IMR-90 (cell line): ENCODE data around the gene SCTR. TPM values are rescaled to one million over a fixed set of nuclear protein-coding genes. Genes with fewer than 3 reads are reported as not detected.

Experiments used
- ATAC-seq: fragments of 200-7000 bp; cut with Tn5 transposase; 2 replicates; pipeline ENCODE4 v1.9.1; 2020; ENCODE audit warnings: low read depth, mild to moderate bottlenecking, moderate library complexity
- BruUV-seq: library from RNA; stranded (reverse); fragments of 400-500 nt; replicated peaks from 2 replicates; lab custom pipeline; 2021; lab: Mats Ljungman, UMichigan
- CTCF ChIA-PET: fragments of 300-600 bp; formaldehyde crosslinking; extraction: SDS; loops from one replicate; lab custom pipeline; 2021; ENCODE audit warnings: antibody characterized with exemption; lab: Yijun Ruan, JAX
- POLR2A ChIA-PET: fragments of 300-600 bp; sonication (Branson Sonifier 250); formaldehyde crosslinking; loops from one replicate; lab custom pipeline; 2022; ENCODE audit warnings: antibody characterized with exemption; ENCODE audit not compliant: unreplicated experiment; lab: Charles Lee
- DNase-seq: peaks from one replicate; pipeline ENCODE4 v3.0.0; 2013
- H2AFZ ChIP-seq: replicated peaks from 2 replicates; pipeline ENCODE3; 2013; ENCODE audit warnings: low read length, mild to moderate bottlenecking; ENCODE audit not compliant: poor library complexity
- H2AK5ac ChIP-seq: 2 replicates; pipeline ENCODE4 v1.6.1; 2013; ENCODE audit warnings: low read depth, low read length, inconsistent platforms
- H2AK9ac ChIP-seq: replicated peaks from 2 replicates; pipeline ENCODE3; 2013; ENCODE audit warnings: mild to moderate bottlenecking, low read depth, low read length, moderate library complexity; ENCODE audit not compliant: poor library complexity
- H2BK120ac ChIP-seq: 2 replicates; pipeline ENCODE4 v1.6.1; 2013; ENCODE audit warnings: low read depth, low read length, inconsistent platforms
- H2BK15ac ChIP-seq: 3 replicates; pipeline ENCODE4 v1.6.1; 2013; ENCODE audit warnings: low read depth, low read length, inconsistent platforms
- H2BK20ac ChIP-seq: 2 replicates; pipeline ENCODE4 v1.6.1; 2013; ENCODE audit warnings: low read depth, mild to moderate bottlenecking, inconsistent platforms, low read length, moderate library complexity
- H2BK5ac ChIP-seq: 2 replicates; pipeline ENCODE4 v1.6.1; 2013; ENCODE audit warnings: mild to moderate bottlenecking, low read depth, low read length, inconsistent platforms; ENCODE audit not compliant: poor library complexity, severe bottlenecking
- H3K14ac ChIP-seq: replicated peaks from 2 replicates; pipeline ENCODE4 v1.6.1; 2013; ENCODE audit warnings: low read depth, low read length, inconsistent platforms
- H3K18ac ChIP-seq: 2 replicates; pipeline ENCODE4 v1.6.1; 2013; ENCODE audit warnings: low read depth, low read length, control low read depth
- H3K23ac ChIP-seq: 2 replicates; pipeline ENCODE4 v1.6.1; 2013; ENCODE audit warnings: low read depth, low read length, inconsistent platforms
- H3K27ac ChIP-seq: 2 replicates; pipeline ENCODE4 v1.5.1; 2013; ENCODE audit warnings: mild to moderate bottlenecking, control low read depth, low read length; ENCODE audit not compliant: insufficient read depth
- H3K27me3 ChIP-seq: 2 replicates; pipeline ENCODE4 v1.6.1; 2013; ENCODE audit warnings: low read length; ENCODE audit not compliant: control insufficient read depth, insufficient read depth
- H3K36me3 ChIP-seq: 2 replicates; pipeline ENCODE4 v1.6.1; 2013; ENCODE audit warnings: low read length, mixed read lengths; ENCODE audit not compliant: control insufficient read depth, insufficient read depth
- H3K4ac ChIP-seq: 2 replicates; pipeline ENCODE4 v1.6.1; 2013; ENCODE audit warnings: low read depth, low read length, inconsistent platforms
- H3K4me1 ChIP-seq: 2 replicates; pipeline ENCODE4 v1.6.1; 2013; ENCODE audit warnings: low read length, mixed read lengths; ENCODE audit not compliant: control insufficient read depth, insufficient read depth
- H3K4me2 ChIP-seq: 2 replicates; pipeline ENCODE4 v1.6.1; 2013; ENCODE audit warnings: low read depth, mild to moderate bottlenecking, control low read depth, low read length, moderate library complexity
- H3K4me3 ChIP-seq: 2 replicates; pipeline ENCODE4 v1.5.1; 2013; ENCODE audit warnings: low read depth, mild to moderate bottlenecking, control low read depth, low read length, moderate library complexity; ENCODE audit not compliant: insufficient read depth
- H3K56ac ChIP-seq: 2 replicates; pipeline ENCODE4 v1.6.1; 2013; ENCODE audit warnings: low read length, inconsistent platforms; ENCODE audit not compliant: insufficient read depth; ENCODE audit errors: extremely low read depth
- H3K79me1 ChIP-seq, 2 experiments: 2 replicates each; pipeline ENCODE4 v1.6.1; 2013; ENCODE audit warnings: low read length in 2 of 2, inconsistent platforms in 1 of 2, low read depth in 1 of 2
- H3K9ac ChIP-seq: 2 replicates; pipeline ENCODE4 v1.6.1; 2013; ENCODE audit warnings: low read depth, low read length, control low read depth
- H3K9me1 ChIP-seq: 2 replicates; pipeline ENCODE4 v1.6.1; 2013; ENCODE audit warnings: low read length, inconsistent platforms; ENCODE audit not compliant: insufficient read depth
- H3K9me3 ChIP-seq: 2 replicates; pipeline ENCODE4 v1.6.1; 2013; ENCODE audit warnings: low read length; ENCODE audit not compliant: control insufficient read depth, insufficient read depth
- H4K20me1 ChIP-seq: 2 replicates; pipeline ENCODE4 v1.6.1; 2013; ENCODE audit warnings: low read length, inconsistent platforms; ENCODE audit not compliant: insufficient read depth
- H4K5ac ChIP-seq: 2 replicates; pipeline ENCODE4 v1.6.1; 2013; ENCODE audit warnings: mild to moderate bottlenecking, low read depth, low read length, control low read depth
- H4K8ac ChIP-seq, 2 experiments: 2 replicates each; pipeline ENCODE4 v1.6.1; 2013; ENCODE audit warnings: low read depth in 2 of 2, low read length in 2 of 2, control low read depth in 1 of 2, inconsistent platforms in 1 of 2
- H4K91ac ChIP-seq: 2 replicates; pipeline ENCODE4 v1.6.1; 2013; ENCODE audit warnings: low read depth, low read length, inconsistent platforms; ENCODE audit not compliant: insufficient read depth
- CHD1 ChIP-seq: IDR thresholded peaks from 2 replicates; pipeline ENCODE4 v1.6.1; 2012; ENCODE audit warnings: low read depth, low read length, improper control_type of control experiment
- ELK1 ChIP-seq: fragments of 150-350 bp; IDR thresholded peaks from 2 replicates; pipeline ENCODE4 v1.6.1; 2016; ENCODE audit warnings: low read depth, mild to moderate bottlenecking, low read length, moderate library complexity, borderline replicate concordance
- MAFK ChIP-seq: IDR thresholded peaks from 2 replicates; pipeline ENCODE4 v1.6.1; 2012; ENCODE audit warnings: low read depth, low read length, improper control_type of control experiment
- POLR2A ChIP-seq: IDR thresholded peaks from 2 replicates; pipeline ENCODE4 v1.6.1; 2012; ENCODE audit warnings: mild to moderate bottlenecking, low read depth, low read length
- SMC3 ChIP-seq: fragments of 150-350 bp; IDR thresholded peaks from 2 replicates; pipeline ENCODE4 v1.6.1; 2016; ENCODE audit warnings: low read depth, mild to moderate bottlenecking, antibody characterized with exemption, low read length, moderate library complexity
- WGBS, 2 experiments: methylation state at CpG; one replicate each; pipeline versions ENCODE4 v1.1.5 to v1.1.7; 2013; ENCODE audit warnings: missing lambda C conversion rate in 2 of 2; ENCODE audit not compliant: insufficient read length in 1 of 2; ENCODE audit errors: extremely low coverage in 2 of 2; 5-methylcytosine and 5-hydroxymethylcytosine counted together
- dilution Hi-C: fragments of 300-500 bp; cut with HindIII; formaldehyde crosslinking; loops from one replicate; pipeline ENCODE4 v1.14.3; 2018; ENCODE audit warnings: low sequenced_read_pairs; ENCODE audit not compliant: unreplicated experiment
- in situ Hi-C: fragments of 300-500 bp; cut with MboI; formaldehyde crosslinking; loops from 3 replicates; pipeline ENCODE4 v1.14.3; 2019; ENCODE audit warnings: low sequenced_read_pairs, inconsistent platforms, mixed read lengths
- intact Hi-C: fragments of 100-400 bp; cut with micrococcal nuclease; formaldehyde crosslinking; loops from 2 replicates; pipeline ENCODE4 v1.10.0; 2022
- polyA plus RNA-seq, 3 experiments: library from polyadenylated mRNA; depleted of rRNA; stranded (reverse); fragments of >200 nt; gene quantifications; 2 replicates each; pipeline ENCODE4 v1.2.3, GENCODE V29; 2012; ENCODE audit warnings: low replicate concordance in 1 of 3
- total RNA-seq: library from RNA; depleted of rRNA; stranded (reverse); fragments of >200 nt; gene quantifications from 2 replicates; pipeline ENCODE4 v1.2.3, GENCODE V29; 2012; rRNA removed

Gene SCTR
- total and polyA plus RNA-seq, 2 of the 4 experiments (the other 2 are of a cell fraction), result not detected

- H4K91ac ChIP-seq, result no peak overlapping the region
- intact Hi-C loops, result no loop called here
- H2BK120ac ChIP-seq, result no peak overlapping the region
- H3K27ac ChIP-seq, result no peak overlapping the region
- ATAC-seq (no peak), DNase-seq (no peak)
- no peak overlapping the region for H2AK9ac ChIP-seq
- no TSS peak for BruUV-seq
- no peaks in the 10 kb centered on the region for H3K9me1 ChIP-seq
- H3K23ac ChIP-seq, result no peak overlapping the region
- H3K27me3 ChIP-seq, result peaks cover 3% of the 10 kb centered on the region
- no peak overlapping the region for H3K4ac ChIP-seq
- no peak overlapping the region for H3K4me3 ChIP-seq
- no peaks in the 10 kb centered on the region for H3K9me3 ChIP-seq
- no CpG with 5 or more reads among the region's 3 CpGs for WGBS, 2 experiments
- TF ChIP-seq CHD1 (no peak), MAFK (no peak), SMC3 (no peak), ELK1 (no peak), POLR2A (no peak)
- no peak overlapping the region for H2BK20ac ChIP-seq
- dilution Hi-C loops, result no loop called here
- no peak overlapping the region for H2BK15ac ChIP-seq
- no peak overlapping the region for H3K9ac ChIP-seq
- no peaks in the 10 kb centered on the region for H4K20me1 ChIP-seq
- H3K4me1 ChIP-seq, result no peaks in the 10 kb centered on the region
- H3K18ac ChIP-seq, result no peak overlapping the region
- no peak overlapping the region for H2BK5ac ChIP-seq
- no peaks in the 10 kb centered on the region for H3K79me1 ChIP-seq
- in situ Hi-C loops, result no loop called here
- H3K14ac ChIP-seq, result no peak overlapping the region
- H4K8ac ChIP-seq, result no peak overlapping the region
- CTCF ChIA-PET, result no interaction called here
- POLR2A ChIA-PET, result no interaction called here
- H3K4me2 ChIP-seq, result no peak overlapping the region
- no peak overlapping the region for H2AFZ ChIP-seq
- no peak overlapping the region for H3K56ac ChIP-seq
- no peak overlapping the region for H4K5ac ChIP-seq
- H3K36me3 ChIP-seq, result no peaks in the 10 kb centered on the region
- no peak overlapping the region for H2AK5ac ChIP-seq
These were observed 130.1 kb downstream of the SCTR start for GRCh38 chr2:119393971-119394748.

Other genes with a start within 250 kb of the SCTR start
- gene C2orf76, start 157.6 kb downstream of the SCTR start, total RNA-seq, result 9.7 and 10.6 TPM in 2 replicates
- 8.9 and 12.6 TPM in 2 replicates for gene C2orf76, start 157.6 kb downstream of the SCTR start, polyA plus RNA-seq (2012; rRNA removed)
- 42.5 and 69.7 TPM in 2 replicates for gene DBI, start 157.5 kb downstream of the SCTR start, total RNA-seq
- 243 and 278 TPM in 2 replicates for gene DBI, start 157.5 kb downstream of the SCTR start, polyA plus RNA-seq (2012; rRNA removed)
- gene TMEM37, start 92.6 kb downstream of the SCTR start, total RNA-seq, result under 0.01 TPM in 1 of 2 replicates, not detected in the other
- 0.30 and 0.39 TPM in 2 replicates for gene TMEM37, start 92.6 kb downstream of the SCTR start, polyA plus RNA-seq (2012; rRNA removed)
- not detected in 2 replicates for gene CFAP221, start 20.0 kb upstream of the SCTR start, total RNA-seq
- gene CFAP221, start 20.0 kb upstream of the SCTR start, polyA plus RNA-seq (2012; rRNA removed), result not detected in 2 replicates
- gene TMEM177, start 154.7 kb upstream of the SCTR start, total RNA-seq, result 6.8 and 7.8 TPM in 2 replicates
- gene TMEM177, start 154.7 kb upstream of the SCTR start, polyA plus RNA-seq (2012; rRNA removed), result 8.2 and 8.7 TPM in 2 replicates
- gene PTPN4, start 235.4 kb upstream of the SCTR start, total RNA-seq, result 13.6 and 19.2 TPM in 2 replicates
- 2.9 and 4.0 TPM in 2 replicates for gene PTPN4, start 235.4 kb upstream of the SCTR start, polyA plus RNA-seq (2012; rRNA removed)